ENCODE measurements around the gene CCDC138. TPM values are rescaled to one million over a fixed set of nuclear protein-coding genes. Genes with fewer than 3 reads are reported as not detected.

Gene CCDC138
- total and polyA plus RNA-seq, 5 experiments from 2014 or later: 5.9 to 10.4 (median 7.5) TPM

- no peaks in the 10 kb centered on the region for H3K27me3 Mint-ChIP-seq
- DNase-seq (peak in 1 of 10 donors; percentile 45), ATAC-seq (no peak)
- H3K36me3 Mint-ChIP-seq: peaks cover 4 to 62% (median 11%) of the 10 kb centered on the region in 3 donors
- H3K9me3 Mint-ChIP-seq: no peaks in the 10 kb centered on the region
- H3K4me1 Mint-ChIP-seq: peaks cover 7 to 9% (median 9%) of the 10 kb centered on the region in 4 donors
- peak overlapping the region in 2 of 10 donors; percentile 29 to 60 for H3K27ac Mint-ChIP-seq
- H3K4me3 Mint-ChIP-seq: no peak overlapping the region
- POLR2A ChIA-PET: interaction anchor here (1.4 kb wide), 1 partner anchor 16 kb away, joined by 3 read pairs; no protein-coding TSS in a partner anchor
Measured at GRCh38 chr2:108924580-108925251, 138.1 kb downstream of the CCDC138 start.

- peaks cover 7 to 10% (median 9%) of the 10 kb centered on the region in 4 donors for H3K4me1 Mint-ChIP-seq
- H3K27ac Mint-ChIP-seq: peak overlapping the region in 1 of 10 donors; percentile 29
- DNase-seq: no peak
- no peak overlapping the region for H3K4me3 Mint-ChIP-seq
- POLR2A ChIA-PET: interaction anchor here (0.6 kb wide), 1 partner anchor 137 kb away, joined by 3 read pairs; no protein-coding TSS in a partner anchor
- no peak for ATAC-seq
- H3K9me3 Mint-ChIP-seq: no peaks in the 10 kb centered on the region
- peaks cover 4 to 60% (median 11%) of the 10 kb centered on the region in 3 donors for H3K36me3 Mint-ChIP-seq
- no peaks in the 10 kb centered on the region for H3K27me3 Mint-ChIP-seq
Measured at GRCh38 chr2:108925286-108925685, 138.7 kb downstream of the CCDC138 start.

- H3K27me3 Mint-ChIP-seq: no peaks in the 10 kb centered on the region
- DNase-seq: no peak
- peaks cover 7 to 15% (median 12%) of the 10 kb centered on the region in 4 donors for H3K4me1 Mint-ChIP-seq
- no peaks in the 10 kb centered on the region for H3K9me3 Mint-ChIP-seq
- no peak for ATAC-seq
- no peak overlapping the region for H3K27ac Mint-ChIP-seq
- H3K36me3 Mint-ChIP-seq: peaks cover 4 to 57% (median 11%) of the 10 kb centered on the region in 3 donors
- POLR2A ChIA-PET: interaction anchor here (0.6 kb wide), 1 partner anchor 137 kb away, joined by 3 read pairs; no protein-coding TSS in a partner anchor
- H3K4me3 Mint-ChIP-seq: no peak overlapping the region
Measured at GRCh38 chr2:108925735-108926134, 139.2 kb downstream of the CCDC138 start.

Other genes starting within 250 kb of the CCDC138 start
- 10 to 100 TPM; 86.1 to 96.8 TPM for gene RANBP2, start 67.3 kb upstream of the CCDC138 start, total RNA-seq
- gene RANBP2, start 67.3 kb upstream of the CCDC138 start, polyA plus RNA-seq: 10 to 100 TPM in 2 of 3 donors, 1 to 10 TPM in 1; 7.9 to 15.6 (median 12.8) TPM
- 10 to 100 TPM; 10.5 to 10.6 TPM for gene EDAR, start 202.4 kb downstream of the CCDC138 start, total RNA-seq
- 10 to 100 TPM in 1 of 3 donors, 1 to 10 TPM in 2; 2.8 to 11.8 (median 5.4) TPM for gene EDAR, start 202.4 kb downstream of the CCDC138 start, polyA plus RNA-seq

Measured in naive thymus-derived CD8-positive, alpha-beta T cell (primary cell).